Pancreas (tissue), 10 donors: ENCODE data around the gene LIMA1. TPM values are rescaled to one million over a fixed set of nuclear protein-coding genes. Genes with fewer than 3 reads are reported as not detected.

Experiments
- ATAC-seq, 4 donors: fragments of 200-7000 bp; cut with Tn5 transposase; one replicate each; pipeline versions ENCODE4 v1.8.0 to v1.9.1; 2020; ENCODE audit warnings: mild to moderate bottlenecking in 4 of 4, moderate library complexity in 4 of 4
- DNase-seq, 6 donors: peaks; one replicate each; pipeline ENCODE4 v3.0.0-alpha.2; 2020
- FAIRE-seq: peaks from 2 replicates; lab custom pipeline; 2012; peaks lifted over from hg19 to GRCh38; lab: Jason Lieb, UNC
- H3K27ac ChIP-seq, 4 donors: fragments of 200-600 bp; sonication (generic); 1 replicate in 3 of 4; 2 replicates in 1 of 4; pipeline versions ENCODE4 v1.5.0 to v1.8.0; 2020
- H3K27me3 ChIP-seq, 4 donors: fragments of 200-600 bp; one replicate each; pipeline ENCODE4 v1.8.0; 2021
- H3K36me3 ChIP-seq, 3 donors: fragments of 200-600 bp; sonication (generic) in 1 of 3; one replicate each; pipeline versions ENCODE4 v1.5.0 to v1.8.0; 2020 to 2021
- H3K4me1 ChIP-seq, 3 donors: fragments of 200-600 bp; one replicate each; pipeline ENCODE4 v1.8.0; 2021
- H3K4me3 ChIP-seq, 4 donors: fragments of 200-600 bp; sonication (generic) in 2 of 4; one replicate each; pipeline versions ENCODE4 v1.5.0 to v1.8.0; 2020 to 2021
- H3K9me3 ChIP-seq, 4 donors: fragments of 200-600 bp; one replicate each; pipeline ENCODE4 v1.8.0; 2021
- WGBS, 2 donors: extraction: QIAGEN DNeasy Blood & Tissue Kit; methylation state at CpG; one replicate each; pipeline ENCODE4 v1.1.7; 2013; 5-methylcytosine and 5-hydroxymethylcytosine counted together
- intact Hi-C, 3 donors: fragments of 100-400 bp; cut with DNase I; formaldehyde crosslinking; loops; one replicate each; pipeline versions ENCODE4 v1.11.1 to v1.14.2; 2022
- polyA plus RNA-seq, 2 donors: library from polyadenylated mRNA; stranded (reverse); fragments of 200-250 nt; gene quantifications; one replicate each; pipeline ENCODE4 v1.2.3, GENCODE V29; 2013
- total RNA-seq, 6 donors: library from RNA; stranded (reverse); fragmentation: NEBNext Ultra II Directional in 4 of 6; extraction: Animal tissue kit (Norgen Biotek cat#: 25700) in 4 of 6; gene quantifications; one replicate each; pipeline versions ENCODE4 v1.2.1 to v1.2.4, GENCODE V29; 2021 to 2023
- TF ChIP-seq, protein P1 (sequence below), 4 donors: fragments of 200-600 bp; sonication (generic) in 3 of 4; IDR thresholded peaks; one replicate each; pipeline versions ENCODE4 v1.5.0 to v1.8.0; 2021; ENCODE audit warnings: antibody characterized with exemption in 4 of 4
- donor health status: healthy with polysubstance abuse.
- donor health status: DM: no; HTN: no; CAD: no; lungs with moderate emphysema.
- donor health status: DM: no; HTN: no; CAD: no.
- donor health status: control.
- donor health status: control.
- donor health status: Bipolar disorder and iron deficiency.
- donor health status: DM: yes; HTN: yes; CAD: no.
- donor health status: DM: no; HTN: no; CAD: no.
- donor health status: DM: no; HTN: no; CAD: no.
- donor health status: DM: yes; HTN: yes; CAD: no.

The LIMA1 gene
- total and polyA plus RNA-seq, 8 donors = 17.6 to 50.3 (median 25.1) TPM

DNA sequence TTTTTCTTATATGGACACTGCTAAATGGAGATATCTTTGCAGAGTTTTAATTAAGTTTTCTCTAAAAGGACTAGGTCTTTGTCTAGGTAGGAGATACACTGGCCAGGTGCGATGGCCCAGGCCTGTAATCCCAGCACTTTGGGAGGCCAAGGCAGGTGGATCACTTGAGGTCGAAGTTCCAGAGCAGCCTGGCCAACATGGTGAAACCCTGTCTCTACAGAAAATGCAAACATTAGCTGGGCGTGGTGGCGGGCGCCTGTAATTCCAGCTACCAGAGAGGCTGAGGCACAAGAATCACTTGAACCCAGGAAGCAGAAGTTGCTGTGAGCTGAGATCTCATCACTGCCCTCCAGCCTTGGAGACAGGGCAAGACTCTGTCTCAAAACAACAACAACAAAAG lies 99.1 kb downstream of the LIMA1 start:
- H3K4me1 ChIP-seq = peaks cover 0 to 9% (median 5%) of the 10 kb centered on the region in 3 donors
- no peaks in the 10 kb centered on the region for H3K27me3 ChIP-seq
- TF ChIP-seq, protein P1, sequence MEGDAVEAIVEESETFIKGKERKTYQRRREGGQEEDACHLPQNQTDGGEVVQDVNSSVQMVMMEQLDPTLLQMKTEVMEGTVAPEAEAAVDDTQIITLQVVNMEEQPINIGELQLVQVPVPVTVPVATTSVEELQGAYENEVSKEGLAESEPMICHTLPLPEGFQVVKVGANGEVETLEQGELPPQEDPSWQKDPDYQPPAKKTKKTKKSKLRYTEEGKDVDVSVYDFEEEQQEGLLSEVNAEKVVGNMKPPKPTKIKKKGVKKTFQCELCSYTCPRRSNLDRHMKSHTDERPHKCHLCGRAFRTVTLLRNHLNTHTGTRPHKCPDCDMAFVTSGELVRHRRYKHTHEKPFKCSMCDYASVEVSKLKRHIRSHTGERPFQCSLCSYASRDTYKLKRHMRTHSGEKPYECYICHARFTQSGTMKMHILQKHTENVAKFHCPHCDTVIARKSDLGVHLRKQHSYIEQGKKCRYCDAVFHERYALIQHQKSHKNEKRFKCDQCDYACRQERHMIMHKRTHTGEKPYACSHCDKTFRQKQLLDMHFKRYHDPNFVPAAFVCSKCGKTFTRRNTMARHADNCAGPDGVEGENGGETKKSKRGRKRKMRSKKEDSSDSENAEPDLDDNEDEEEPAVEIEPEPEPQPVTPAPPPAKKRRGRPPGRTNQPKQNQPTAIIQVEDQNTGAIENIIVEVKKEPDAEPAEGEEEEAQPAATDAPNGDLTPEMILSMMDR (IDR thresholded peaks at IDR 0.05) = no peak
- no peak overlapping the region for H3K27ac ChIP-seq
- H3K9me3 ChIP-seq = no peaks in the 10 kb centered on the region
- no peak for FAIRE-seq
- 92 to 93% methylated on average over 5 of the region's 5 CpGs for WGBS, 2 donors
- DNase-seq = no peak
- intact Hi-C loops = loop anchor here in 1 of 3 donors (10.0 kb wide), 1 partner anchor 131 kb away; no protein-coding TSS in a partner anchor
- no peak overlapping the region for H3K4me3 ChIP-seq
- no peak for ATAC-seq
- H3K36me3 ChIP-seq = peaks cover 0 to 18% (median 0%) of the 10 kb centered on the region in 3 donors

DNA sequence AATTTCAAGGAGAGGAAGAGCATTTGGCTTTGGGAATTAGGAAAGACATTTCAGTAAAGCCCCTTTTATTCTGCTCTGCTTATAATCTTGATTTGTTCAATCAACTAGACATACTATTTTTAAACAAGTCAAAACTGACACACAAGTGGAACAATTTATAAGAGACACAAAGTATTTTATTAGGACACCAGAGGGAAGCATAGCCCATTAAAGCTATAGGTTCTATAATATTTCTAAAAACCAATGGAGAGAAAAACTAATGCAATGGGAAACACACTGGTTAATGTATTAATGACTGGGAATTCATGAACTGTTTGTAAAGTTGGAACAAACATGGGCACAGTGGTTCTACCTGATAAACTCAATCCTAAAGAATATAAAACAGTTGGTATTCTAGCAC lies 100.9 kb downstream of the LIMA1 start:
- FAIRE-seq (no peak), ATAC-seq (no peak), DNase-seq (no peak)
- no peak overlapping the region for H3K27ac ChIP-seq
- peaks cover 0 to 24% (median 0%) of the 10 kb centered on the region in 3 donors for H3K36me3 ChIP-seq
- TF ChIP-seq, protein P1 (IDR thresholded peaks at IDR 0.05) = no peak
- H3K27me3 ChIP-seq = no peaks in the 10 kb centered on the region
- intact Hi-C loops = loop anchor here in 1 of 3 donors (10.0 kb wide), 1 partner anchor 132 kb away; no protein-coding TSS in a partner anchor
- H3K9me3 ChIP-seq = no peaks in the 10 kb centered on the region
- H3K4me1 ChIP-seq = peaks cover 0 to 9% (median 5%) of the 10 kb centered on the region in 3 donors
- H3K4me3 ChIP-seq = no peak overlapping the region

DNA sequence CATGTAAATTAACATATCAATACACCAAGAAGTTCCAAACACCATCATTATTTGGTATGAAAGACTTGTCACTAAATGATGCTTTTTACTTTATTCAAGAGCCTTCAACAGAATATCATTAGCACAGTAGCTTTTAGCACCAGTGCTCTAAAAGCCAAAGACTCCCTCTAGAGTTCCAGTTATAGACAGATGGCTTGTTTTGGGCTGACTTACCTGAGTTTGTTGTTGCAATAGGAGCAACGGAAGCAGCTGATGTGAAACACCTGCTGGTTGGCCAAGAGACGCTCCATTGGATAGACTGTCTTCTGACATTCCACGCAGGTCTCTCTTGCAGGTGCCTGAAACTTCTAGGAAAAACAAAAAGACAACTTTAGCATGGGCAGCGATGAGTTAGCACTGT lies 101.6 kb downstream of the LIMA1 start:
- no peaks in the 10 kb centered on the region for H3K9me3 ChIP-seq
- WGBS, 2 donors = 90 to 94% methylated on average over 4 of the region's 4 CpGs
- ATAC-seq (no peak), FAIRE-seq (no peak), DNase-seq (no peak)
- intact Hi-C loops = loop anchor here in 1 of 3 donors (10.0 kb wide), 1 partner anchor 133 kb away; no protein-coding TSS in a partner anchor
- H3K4me3 ChIP-seq = no peak overlapping the region
- H3K4me1 ChIP-seq = peaks cover 0 to 9% (median 5%) of the 10 kb centered on the region in 3 donors
- H3K36me3 ChIP-seq = peaks cover 0 to 32% (median 0%) of the 10 kb centered on the region in 3 donors
- H3K27ac ChIP-seq = no peak overlapping the region
- TF ChIP-seq, protein P1 (IDR thresholded peaks at IDR 0.05) = no peak
- H3K27me3 ChIP-seq = no peaks in the 10 kb centered on the region

DNA sequence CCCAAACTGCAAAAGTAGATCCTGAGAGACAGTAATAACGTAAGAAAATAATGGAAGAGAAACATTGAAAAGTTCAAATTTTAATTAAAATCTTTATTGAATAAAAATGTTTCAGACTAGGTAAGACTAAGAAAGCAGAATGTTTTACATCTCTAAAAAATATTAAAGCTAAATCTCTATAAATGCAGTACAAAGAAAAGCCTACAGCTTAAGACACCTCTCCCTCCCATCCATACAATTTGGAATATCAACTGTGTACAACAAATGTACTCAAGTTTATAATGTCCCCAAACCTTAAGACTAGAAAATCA lies 107.6 kb downstream of the LIMA1 start:
- Histone ChIP-seq H3K4me1 (no peaks in the 10 kb centered on the region), H3K36me3 (peaks cover 0 to 31% (median 0%) of the 10 kb centered on the region in 3 donors), H3K9me3 (no peaks in the 10 kb centered on the region), H3K4me3 (no peak overlapping the region), H3K27me3 (no peaks in the 10 kb centered on the region), H3K27ac (no peak overlapping the region)
- DNase-seq (no peak), ATAC-seq (no peak), FAIRE-seq (no peak)
- intact Hi-C loops = loop anchor here (5.0 to 10.0 kb wide), 3 partner anchors 81 to 101 kb away; partner anchors contain the start of gene SMARCD1 (in 1 of the 3)
- TF ChIP-seq, protein P1 (IDR thresholded peaks at IDR 0.05) = no peak
- 39 to 44% methylated on average over 1 of the region's 1 CpG for WGBS, 2 donors

DNA sequence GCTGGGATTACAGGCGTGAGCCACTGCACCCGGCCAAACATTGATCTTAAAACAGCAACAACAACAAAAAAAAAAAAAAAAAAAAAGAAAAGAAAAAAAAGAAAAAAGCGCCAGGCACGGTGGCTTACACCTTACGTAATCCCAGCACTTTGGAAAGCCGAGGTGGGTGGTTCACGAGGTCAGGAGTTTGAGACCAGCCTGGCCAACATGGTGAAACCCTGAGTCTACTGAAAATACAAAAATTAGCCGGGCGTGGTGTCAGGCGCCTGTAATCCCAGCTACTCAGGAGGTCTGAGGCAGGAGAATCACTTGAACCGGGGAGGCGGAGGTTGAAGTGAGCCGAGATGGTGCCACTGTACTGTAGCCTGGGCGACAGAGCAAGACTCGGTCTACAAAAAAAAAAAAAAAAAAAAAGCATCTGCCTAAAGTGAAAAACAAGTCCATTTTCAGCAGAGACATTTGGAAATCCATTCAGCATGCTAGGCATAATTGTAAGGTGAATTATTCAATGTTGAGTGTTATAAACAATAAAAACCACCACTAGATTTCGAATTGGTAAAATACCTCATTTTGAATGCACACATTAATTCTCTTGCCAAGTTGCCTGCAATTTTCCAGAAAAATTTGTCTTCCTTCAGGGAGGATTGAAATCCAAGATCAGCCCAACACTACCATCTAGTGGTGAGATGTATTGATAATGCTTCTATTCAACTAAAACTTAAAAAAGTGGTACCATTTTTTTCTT lies 108.2 kb downstream of the LIMA1 start:
- no peak overlapping the region for H3K4me3 ChIP-seq
- DNase-seq (no peak), FAIRE-seq (peak; percentile 85), ATAC-seq (peak; percentile 36 to 84 (median 76))
- H3K9me3 ChIP-seq = no peaks in the 10 kb centered on the region
- TF ChIP-seq, protein P1 (IDR thresholded peaks at IDR 0.05) = peak; percentile 32 to 59 (median 54)
- H3K36me3 ChIP-seq = peaks cover 0 to 25% (median 0%) of the 10 kb centered on the region in 3 donors
- WGBS, 2 donors = 73 to 75% methylated on average over 16 of the region's 16 CpGs
- intact Hi-C loops = loop anchor here (5.0 to 10.0 kb wide), 4 partner anchors 80 to 100 kb away; partner anchors contain the start of gene SMARCD1 (in 1 of the 3)
- H3K27me3 ChIP-seq = no peaks in the 10 kb centered on the region
- no peaks in the 10 kb centered on the region for H3K4me1 ChIP-seq
- H3K27ac ChIP-seq = no peak overlapping the region
